ENCODE results near the gene LCT.
"Not testable (repeated sequence)": the region's sequence is repeated elsewhere in the genome, so short reads cannot be mapped to it uniquely, and the experiment has no call there.

The LCT gene

DNA sequence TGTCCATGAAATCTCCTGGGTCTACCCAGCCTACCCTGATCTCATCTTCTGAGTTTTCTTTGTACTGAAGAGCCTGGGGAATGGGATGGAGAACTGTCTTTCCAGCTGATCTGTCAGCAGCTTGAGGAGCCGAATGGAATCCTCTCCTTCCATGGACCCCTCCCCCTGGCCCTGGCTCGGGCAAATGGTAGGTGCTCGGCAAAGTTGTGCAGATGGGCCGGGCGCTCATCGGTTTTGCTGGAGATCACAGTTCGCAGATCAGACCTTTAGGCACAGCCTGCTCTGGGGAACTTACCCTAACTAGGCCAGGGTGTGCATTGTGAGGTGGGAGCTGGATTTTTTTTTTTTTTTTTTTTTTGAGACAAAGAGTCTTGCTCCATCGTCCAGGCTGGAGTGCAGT lies 40.4 kb downstream of the LCT start:
- DNase-seq (ENCODE audit: extremely low read depth, low read depth) = no peak
- TF ChIP-seq, protein P1, sequence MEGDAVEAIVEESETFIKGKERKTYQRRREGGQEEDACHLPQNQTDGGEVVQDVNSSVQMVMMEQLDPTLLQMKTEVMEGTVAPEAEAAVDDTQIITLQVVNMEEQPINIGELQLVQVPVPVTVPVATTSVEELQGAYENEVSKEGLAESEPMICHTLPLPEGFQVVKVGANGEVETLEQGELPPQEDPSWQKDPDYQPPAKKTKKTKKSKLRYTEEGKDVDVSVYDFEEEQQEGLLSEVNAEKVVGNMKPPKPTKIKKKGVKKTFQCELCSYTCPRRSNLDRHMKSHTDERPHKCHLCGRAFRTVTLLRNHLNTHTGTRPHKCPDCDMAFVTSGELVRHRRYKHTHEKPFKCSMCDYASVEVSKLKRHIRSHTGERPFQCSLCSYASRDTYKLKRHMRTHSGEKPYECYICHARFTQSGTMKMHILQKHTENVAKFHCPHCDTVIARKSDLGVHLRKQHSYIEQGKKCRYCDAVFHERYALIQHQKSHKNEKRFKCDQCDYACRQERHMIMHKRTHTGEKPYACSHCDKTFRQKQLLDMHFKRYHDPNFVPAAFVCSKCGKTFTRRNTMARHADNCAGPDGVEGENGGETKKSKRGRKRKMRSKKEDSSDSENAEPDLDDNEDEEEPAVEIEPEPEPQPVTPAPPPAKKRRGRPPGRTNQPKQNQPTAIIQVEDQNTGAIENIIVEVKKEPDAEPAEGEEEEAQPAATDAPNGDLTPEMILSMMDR (IDR thresholded peaks at IDR 0.05; ENCODE audit: low read depth, low read length) = no peak

DNA sequence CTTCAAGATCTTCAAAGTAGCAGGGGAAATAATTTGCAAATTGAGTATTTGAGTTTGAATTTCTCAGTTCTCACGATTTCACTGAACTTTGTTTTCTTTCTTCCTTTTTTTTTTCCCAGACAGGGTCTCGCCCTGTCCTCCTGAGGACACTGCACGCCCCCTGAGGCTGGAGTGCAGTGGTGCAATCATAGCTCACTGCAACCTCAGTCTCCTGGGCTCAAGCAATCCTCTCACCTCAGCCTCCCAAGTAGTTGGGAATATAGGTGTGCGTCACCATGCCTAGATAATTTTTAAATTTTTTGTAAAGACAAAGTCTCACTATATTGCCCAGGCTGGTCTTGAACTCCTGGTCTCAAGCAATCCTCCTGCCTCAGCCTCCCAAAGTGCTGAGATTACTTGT lies 41.3 kb downstream of the LCT start:
- DNase-seq (ENCODE audit: extremely low read depth, low read depth) = not testable (repeated sequence)

DNA sequence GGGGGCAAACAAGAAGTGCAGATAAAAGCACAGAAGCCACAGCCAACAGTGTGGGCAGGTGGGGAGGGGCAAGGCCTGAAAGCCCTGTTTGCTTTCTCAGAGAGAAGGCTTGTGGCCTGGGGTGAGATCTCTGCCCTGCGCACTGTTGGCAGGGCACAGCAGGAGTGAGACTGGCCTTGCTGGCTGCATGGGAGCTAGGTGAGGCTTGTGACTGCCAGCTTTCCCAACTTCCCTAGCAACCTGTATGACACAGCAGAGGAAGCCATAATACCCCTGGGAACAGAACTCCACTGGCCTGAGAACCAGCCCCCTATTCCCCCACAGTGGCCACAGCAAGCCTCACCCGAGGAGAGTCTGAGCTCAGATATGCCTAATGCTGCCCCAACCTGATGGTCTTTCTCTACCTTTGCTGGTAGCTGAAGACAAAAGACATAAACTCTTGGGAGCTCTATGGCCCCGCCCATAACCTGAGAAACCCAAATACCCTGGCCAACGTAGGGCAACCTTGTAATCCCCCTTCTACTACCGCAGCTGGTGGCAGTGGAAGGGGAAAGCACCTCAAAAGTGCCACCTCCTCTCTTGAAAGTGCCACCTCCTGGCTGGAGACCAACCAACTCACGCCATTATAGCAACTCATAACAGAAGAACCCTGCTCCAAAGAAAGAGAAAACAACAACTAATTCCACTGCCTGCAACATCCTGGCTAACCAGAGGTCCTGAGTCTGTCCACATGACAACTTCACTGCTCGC lies 44.4 kb downstream of the LCT start:
- TF ChIP-seq, protein P1 (IDR thresholded peaks at IDR 0.05; ENCODE audit: low read depth, low read length) = no peak

DNA sequence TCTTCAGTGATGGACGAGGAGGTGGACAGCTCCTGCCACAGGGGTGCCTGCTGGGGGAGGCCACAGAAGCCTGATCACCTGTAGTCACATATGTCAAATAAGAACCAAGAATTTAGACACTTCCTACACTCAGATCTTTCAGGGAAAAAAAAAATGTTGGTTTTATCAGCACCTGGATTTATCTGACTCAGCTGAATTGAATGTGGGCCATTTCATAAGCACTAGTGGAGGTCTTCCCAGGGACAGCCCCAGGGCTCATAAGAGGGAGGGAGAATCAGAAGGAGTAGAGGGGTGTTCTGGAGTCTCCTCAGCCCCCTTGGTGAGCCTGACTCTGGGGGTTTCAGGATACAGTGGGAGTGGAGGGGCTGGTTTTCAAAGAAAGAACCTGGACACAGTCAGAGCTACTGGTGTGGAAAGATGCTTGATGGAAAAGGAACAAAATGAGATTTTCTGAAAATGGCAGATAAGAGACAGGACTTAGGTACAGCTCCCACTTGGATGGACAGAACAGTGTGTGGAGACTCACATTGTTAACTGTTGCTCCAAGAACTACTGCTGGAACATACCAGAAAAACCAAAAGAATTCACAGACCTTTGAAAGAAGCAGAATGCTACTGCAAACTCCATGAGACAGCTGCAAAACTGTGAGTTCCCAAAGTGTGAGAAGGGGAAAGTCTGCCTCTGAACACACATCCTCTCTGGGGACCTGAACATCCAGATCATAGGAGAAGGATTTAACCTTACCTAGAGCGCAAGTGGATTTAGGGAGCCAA lies 45.4 kb downstream of the LCT start:
- no peak for DNase-seq (ENCODE audit: extremely low read depth, low read depth)
- TF ChIP-seq, protein P1 (IDR thresholded peaks at IDR 0.05; ENCODE audit: low read depth, low read length) = no peak

More for the DNA sequence above, 44.4 kb downstream of the LCT start:
- DNase-seq (ENCODE audit: extremely low read depth, low read depth) = no peak

DNA sequence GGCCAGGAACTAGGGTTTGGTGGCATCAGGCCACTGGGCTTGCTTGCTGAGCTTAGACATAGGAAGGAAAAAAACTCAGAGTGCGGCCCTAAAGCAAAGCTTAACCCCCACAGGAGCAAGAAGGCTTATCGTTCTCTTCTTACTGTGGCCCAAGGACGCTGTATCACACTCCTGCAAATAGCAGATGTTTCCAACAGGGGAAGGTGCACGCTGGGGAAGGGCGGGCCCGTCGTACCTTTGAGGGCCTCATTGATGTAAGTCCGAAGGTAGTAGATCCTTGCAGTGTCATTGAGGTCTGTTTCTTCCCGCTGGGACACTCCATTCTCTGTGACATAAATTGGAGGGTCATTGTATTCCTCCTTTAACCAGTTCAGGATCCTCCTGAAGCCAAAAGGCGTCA lies 46.6 kb downstream of the LCT start:
- TF ChIP-seq, protein P1 (IDR thresholded peaks at IDR 0.05; ENCODE audit: low read depth, low read length) = no peak
- no peak for DNase-seq (ENCODE audit: extremely low read depth, low read depth)

DNA sequence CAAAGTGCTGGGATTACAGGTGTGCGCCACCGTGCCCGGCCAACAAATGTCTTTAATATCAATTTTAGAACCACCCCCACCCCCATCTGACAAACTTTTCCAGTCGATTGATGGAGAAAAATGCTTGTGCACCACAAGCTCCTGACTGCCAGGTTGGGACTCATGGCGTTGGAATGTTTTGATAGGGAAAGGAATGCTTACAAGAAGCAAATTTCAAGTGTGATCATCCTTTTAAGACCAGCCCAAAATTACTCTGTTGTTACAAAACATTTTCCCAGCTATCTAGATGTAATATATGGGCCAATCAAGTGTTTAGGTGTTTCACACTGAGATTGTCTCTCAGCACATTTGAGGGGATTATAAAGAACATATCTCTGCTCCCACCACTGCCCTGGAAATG lies 50.2 kb downstream of the LCT start:
- DNase-seq (ENCODE audit: extremely low read depth, low read depth) = peak; percentile 22
- TF ChIP-seq, protein P1 (IDR thresholded peaks at IDR 0.05; ENCODE audit: low read depth, low read length) = no peak

DNA sequence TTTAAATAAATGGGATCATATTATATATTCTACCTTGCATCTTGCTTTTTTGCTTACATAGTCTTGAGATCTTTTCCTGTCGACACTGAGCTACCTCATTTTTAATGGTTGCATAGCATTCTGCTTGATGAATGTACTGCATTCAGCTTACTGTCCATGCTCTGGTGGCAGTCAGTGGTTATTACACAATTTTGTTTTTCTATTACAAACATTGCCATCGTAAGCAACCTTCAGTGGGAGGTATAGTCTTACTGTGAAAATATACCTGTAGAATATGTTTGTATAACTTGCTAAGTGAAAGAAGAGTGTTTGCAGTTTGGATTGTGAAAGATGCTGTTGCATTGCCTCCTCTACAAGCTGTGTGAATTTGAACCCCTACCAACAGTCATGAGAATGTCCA lies 52.0 kb downstream of the LCT start:
- DNase-seq (ENCODE audit: extremely low read depth, low read depth) = no peak
- TF ChIP-seq, protein P1 (IDR thresholded peaks at IDR 0.05; ENCODE audit: low read depth, low read length) = no peak

Measured in AG09319 (cell line).